ENCODE data around the gene LTN1.

LTN1 gene

GRCh38 chr21:29007810-29008209 is 15.1 kb upstream of the LTN1 start:
- Histone ChIP-seq H3K4me2 (ENCODE audit: low read depth, low read length, poor library complexity, severe bottlenecking) (no peak overlapping the region), H3K36me3 (ENCODE audit: insufficient read depth, low read length) (no peaks in the 10 kb centered on the region), H3K9me3 (ENCODE audit: insufficient read depth, low read depth, low read length) (no peaks in the 10 kb centered on the region), H3K27me3 (ENCODE audit: insufficient read depth, low read length, poor library complexity, severe bottlenecking) (no peaks in the 10 kb centered on the region), H2AFZ (ENCODE audit: low read length) (no peak overlapping the region), H3K79me2 (ENCODE audit: insufficient read depth, low read length) (peaks cover 2% of the 10 kb centered on the region; the same call in 1 of the 2 replicates), H3F3A (ENCODE audit: low read depth) (no peaks in the 10 kb centered on the region), H3K9me2 (replicated peaks; ENCODE audit: low read depth, low read length) (no peaks in the 10 kb centered on the region), H4K20me1 (ENCODE audit: insufficient read depth, low read length, poor library complexity, severe bottlenecking) (no peaks in the 10 kb centered on the region), H3K4me3 (ENCODE audit: low read length, poor library complexity, severe bottlenecking) (no peak overlapping the region), H3K4me1 (ENCODE audit: insufficient read depth, low read length, poor library complexity, severe bottlenecking) (peaks cover 3% of the 10 kb centered on the region), H3K9ac (ENCODE audit: low read depth, low read length, poor library complexity, severe bottlenecking) (no peak overlapping the region)
- TF ChIP-seq CTCF (conservative IDR thresholded peaks at IDR 0.05; ENCODE audit: low read length) (no peak), EZH2phosphoT487 (IDR thresholded peaks at IDR 0.05; ENCODE audit: borderline replicate concordance) (no peak)

GRCh38 chr21:29007135-29007534 is 14.5 kb upstream of the LTN1 start:
- H3K9ac ChIP-seq (ENCODE audit: low read depth, low read length, poor library complexity, severe bottlenecking) = no peak overlapping the region
- H3K4me2 ChIP-seq (ENCODE audit: low read depth, low read length, poor library complexity, severe bottlenecking) = no peak overlapping the region
- H3K9me2 ChIP-seq (replicated peaks; ENCODE audit: low read depth, low read length) = no peaks in the 10 kb centered on the region
- H3K79me2 ChIP-seq (ENCODE audit: insufficient read depth, low read length) = peaks cover 6% of the 10 kb centered on the region; the same call in 1 of the 2 replicates
- no peaks in the 10 kb centered on the region for H3K27me3 ChIP-seq (ENCODE audit: insufficient read depth, low read length, poor library complexity, severe bottlenecking)
- no peak overlapping the region for H3K4me3 ChIP-seq (ENCODE audit: low read length, poor library complexity, severe bottlenecking)
- no peaks in the 10 kb centered on the region for H3K36me3 ChIP-seq (ENCODE audit: insufficient read depth, low read length)
- no peaks in the 10 kb centered on the region for H3F3A ChIP-seq (ENCODE audit: low read depth)
- no peak for TF ChIP-seq CTCF (conservative IDR thresholded peaks at IDR 0.05; ENCODE audit: low read length)
- TF ChIP-seq EZH2phosphoT487 (IDR thresholded peaks at IDR 0.05; ENCODE audit: borderline replicate concordance) = no peak
- no peaks in the 10 kb centered on the region for H4K20me1 ChIP-seq (ENCODE audit: insufficient read depth, low read length, poor library complexity, severe bottlenecking)
- H3K9me3 ChIP-seq (ENCODE audit: insufficient read depth, low read depth, low read length) = no peaks in the 10 kb centered on the region
- no peak overlapping the region for H2AFZ ChIP-seq (ENCODE audit: low read length)
- peaks cover 3% of the 10 kb centered on the region for H3K4me1 ChIP-seq (ENCODE audit: insufficient read depth, low read length, poor library complexity, severe bottlenecking)

- no peaks in the 10 kb centered on the region for H4K20me1 ChIP-seq (ENCODE audit: insufficient read depth, low read length, poor library complexity, severe bottlenecking)
- H3K36me3 ChIP-seq (ENCODE audit: insufficient read depth, low read length) = no peaks in the 10 kb centered on the region
- H3K79me2 ChIP-seq (ENCODE audit: insufficient read depth, low read length) = peaks cover 6% of the 10 kb centered on the region; the same call in 1 of the 2 replicates
- no peaks in the 10 kb centered on the region for H3K27me3 ChIP-seq (ENCODE audit: insufficient read depth, low read length, poor library complexity, severe bottlenecking)
- no peak overlapping the region for H3K4me2 ChIP-seq (ENCODE audit: low read depth, low read length, poor library complexity, severe bottlenecking)
- TF ChIP-seq EZH2phosphoT487 (IDR thresholded peaks at IDR 0.05; ENCODE audit: borderline replicate concordance) (no peak), CTCF (conservative IDR thresholded peaks at IDR 0.05; ENCODE audit: low read length) (no peak)
- H3K4me1 ChIP-seq (ENCODE audit: insufficient read depth, low read length, poor library complexity, severe bottlenecking) = peaks cover 3% of the 10 kb centered on the region
- H2AFZ ChIP-seq (ENCODE audit: low read length) = no peak overlapping the region
- H3K9ac ChIP-seq (ENCODE audit: low read depth, low read length, poor library complexity, severe bottlenecking) = no peak overlapping the region
- no peaks in the 10 kb centered on the region for H3K9me3 ChIP-seq (ENCODE audit: insufficient read depth, low read depth, low read length)
- no peaks in the 10 kb centered on the region for H3K9me2 ChIP-seq (replicated peaks; ENCODE audit: low read depth, low read length)
- no peaks in the 10 kb centered on the region for H3F3A ChIP-seq (ENCODE audit: low read depth)
- no peak overlapping the region for H3K4me3 ChIP-seq (ENCODE audit: low read length, poor library complexity, severe bottlenecking)
Observed at GRCh38 chr21:29005696-29006095, 13.0 kb upstream of the LTN1 start.

Data from Loucy (cell line).